GM19397 (cell line): ENCODE measurements around the gene B3GNT3.

Experiments
- ATAC-seq: cut with Tn5 transposase; IDR thresholded peaks from one replicate; pipeline ENCODE4 v1.9.1; 2021; ENCODE audit warnings: mild to moderate bottlenecking, moderate library complexity; ENCODE audit not compliant: unreplicated experiment

The B3GNT3 gene

DNA sequence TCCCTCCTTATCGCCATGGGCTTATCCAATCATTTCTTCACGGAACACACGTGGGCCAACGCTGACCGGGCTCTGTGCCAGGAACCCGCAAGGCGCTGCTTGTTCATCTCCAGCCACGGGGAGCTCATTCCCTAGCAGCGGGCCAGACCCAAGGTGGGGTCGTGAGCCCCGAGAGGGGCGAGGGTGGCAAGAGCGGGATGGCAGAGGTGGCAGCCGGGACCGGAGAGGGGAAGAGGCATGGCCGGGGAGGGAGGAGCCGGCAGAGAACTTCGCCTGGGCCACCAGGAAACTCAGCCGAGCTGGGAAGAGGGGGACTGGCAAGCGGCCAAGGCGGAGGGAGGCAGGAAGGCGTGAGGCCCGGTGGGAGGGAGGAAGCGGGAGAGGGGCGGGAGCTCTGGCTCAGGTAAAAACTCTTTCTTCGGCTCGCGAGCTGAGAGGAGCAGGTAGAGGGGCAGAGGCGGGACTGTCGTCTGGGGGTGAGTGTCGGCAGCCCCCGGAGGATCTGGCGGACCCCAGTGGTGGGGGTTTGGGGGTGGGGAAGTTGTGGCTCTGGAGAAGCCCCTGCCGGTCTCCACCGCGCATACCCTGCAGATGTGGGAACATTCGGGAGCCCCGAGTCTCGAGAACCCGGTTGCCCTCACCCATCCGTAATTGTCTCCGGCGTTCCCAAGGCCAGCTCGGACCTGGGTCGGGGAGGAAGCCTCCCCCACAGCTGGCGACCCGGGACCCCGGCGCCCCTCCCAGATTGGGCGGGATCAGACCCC is at the start of gene B3GNT3:
Gene B3GNT3 (plus strand): TSS at position 408 of the 764 bp plus-strand sequence. CDS start 12,670 bp downstream, outside the sequence.
- ATAC-seq = no peak

DNA sequence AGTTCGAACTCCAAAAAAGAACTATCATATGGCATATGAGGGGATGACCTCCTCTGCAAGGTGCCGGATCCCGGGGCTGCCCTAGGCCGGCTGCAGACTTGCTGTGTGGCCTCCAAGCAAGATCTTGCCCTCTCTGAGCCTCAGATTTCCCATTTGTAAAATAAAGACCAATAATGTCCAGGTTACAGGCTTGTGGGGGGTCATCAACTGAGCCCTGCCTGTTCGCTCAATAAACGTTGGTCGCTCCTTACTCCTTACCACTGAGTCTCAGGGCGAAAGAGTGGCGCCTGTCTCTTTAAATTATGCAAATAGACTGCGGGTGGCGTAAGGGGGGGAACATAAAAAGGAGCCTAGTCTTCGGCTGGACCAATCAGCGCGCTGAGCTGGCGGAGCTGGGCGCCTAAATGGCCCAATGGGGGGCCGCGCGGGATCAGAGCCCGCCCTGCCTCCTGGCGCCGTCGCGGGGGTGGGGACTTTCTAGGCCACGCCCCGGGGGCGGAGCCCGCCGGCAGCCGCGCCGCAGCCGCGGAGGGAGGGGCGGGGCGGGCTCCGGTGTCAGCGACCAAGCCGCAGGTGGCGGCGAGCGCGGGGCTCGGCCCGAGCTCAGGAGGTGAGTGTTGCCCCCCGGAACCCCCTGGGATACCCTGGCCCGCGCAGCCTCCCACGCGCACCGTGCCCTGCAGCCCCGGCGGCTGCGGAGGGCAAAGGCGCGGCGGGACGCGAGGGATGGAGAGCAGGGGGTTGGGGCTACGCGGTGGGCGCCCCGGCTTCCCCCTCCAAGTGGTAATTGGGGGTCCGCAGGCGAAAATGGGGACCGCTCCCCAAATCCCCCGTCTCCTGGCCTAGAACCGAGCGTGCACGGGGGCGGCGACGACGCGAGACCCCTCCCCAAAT is 47.5 kb upstream of the B3GNT3 start:
- ATAC-seq = peak; percentile 78

DNA sequence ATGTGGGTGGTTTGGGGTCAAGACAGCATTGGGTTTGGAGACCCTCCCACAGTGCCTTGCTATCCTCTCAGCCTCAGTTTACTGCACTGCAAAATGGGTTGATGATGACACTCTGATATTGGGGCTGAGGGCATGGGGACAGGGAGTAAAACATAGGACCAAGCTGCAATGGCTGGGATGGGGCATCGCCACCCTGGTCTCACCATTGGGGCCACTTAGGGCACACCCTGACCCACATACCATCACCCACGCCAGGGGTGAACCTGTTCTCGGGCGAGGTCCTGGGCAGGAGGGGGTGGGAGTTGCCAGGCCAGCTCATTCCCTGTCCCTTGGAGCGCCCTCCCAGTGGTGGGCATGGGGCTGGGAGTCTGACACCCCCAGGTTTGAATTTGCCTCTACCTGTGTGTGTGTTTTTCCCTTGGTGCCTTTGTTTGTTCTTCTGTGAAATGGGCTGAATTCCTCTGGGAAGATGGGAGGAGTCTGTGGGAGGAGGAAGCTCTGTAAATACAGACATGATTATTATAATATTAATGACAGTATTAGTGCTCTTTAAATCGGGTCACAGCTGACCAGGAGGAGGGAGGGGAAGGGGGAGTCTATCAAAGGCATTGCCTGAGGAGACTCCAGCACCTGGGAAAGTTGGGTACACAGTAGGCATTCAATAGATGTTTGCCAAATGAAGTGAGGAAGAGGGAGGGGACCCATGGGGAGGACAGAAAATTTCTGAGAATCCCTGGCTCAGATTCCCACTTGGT is 45.9 kb upstream of the B3GNT3 start:
- no peak for ATAC-seq

GRCh38 chr19:17749912-17750317 is 45.0 kb upstream of the B3GNT3 start:
- no peak for ATAC-seq

DNA sequence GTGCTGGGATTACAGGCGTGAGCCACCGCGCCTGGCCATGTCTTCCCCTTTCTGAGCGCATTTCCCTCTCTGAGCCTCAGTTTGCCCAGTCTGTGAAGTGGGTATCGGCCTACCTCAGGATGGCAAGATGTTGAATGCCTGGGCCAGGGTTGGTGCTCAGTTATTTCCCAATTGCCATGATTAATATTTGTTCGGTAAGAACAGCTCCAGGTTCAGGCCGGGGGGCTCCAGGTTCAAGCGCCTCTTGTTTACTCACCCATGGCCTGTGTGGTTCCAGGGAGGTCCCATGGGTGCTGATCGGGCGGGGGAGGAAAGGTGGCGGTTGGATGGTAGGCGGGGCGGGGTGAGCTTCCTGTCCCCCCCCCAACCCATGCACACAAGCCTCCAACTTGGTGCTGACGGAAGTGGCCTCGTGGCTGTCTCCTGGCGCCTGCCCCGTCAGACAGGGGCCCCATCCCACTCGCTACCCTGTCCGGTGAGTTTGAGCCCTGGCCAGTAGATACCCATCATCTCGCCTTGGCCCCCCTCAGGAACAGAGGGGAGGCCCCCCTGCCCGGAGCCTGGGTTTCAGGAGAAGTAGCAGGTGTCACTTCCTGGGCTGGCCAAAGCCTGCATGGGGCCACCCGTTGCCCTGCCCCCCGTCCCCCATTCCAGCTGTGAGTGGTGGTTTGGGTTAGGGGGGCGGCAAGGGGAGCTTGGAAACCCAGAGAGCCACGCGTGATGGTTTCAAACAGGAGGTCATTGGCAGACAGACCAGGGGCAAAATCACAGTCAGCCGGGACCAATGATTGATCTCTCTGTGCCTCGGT is 43.6 kb upstream of the B3GNT3 start, which contains the start of gene FCHO1:
Gene FCHO1 (plus strand): TSS at position 375 of the 809 bp plus-strand sequence. CDS start 3,688 bp downstream, outside the sequence.
- ATAC-seq = peak; percentile 38

DNA sequence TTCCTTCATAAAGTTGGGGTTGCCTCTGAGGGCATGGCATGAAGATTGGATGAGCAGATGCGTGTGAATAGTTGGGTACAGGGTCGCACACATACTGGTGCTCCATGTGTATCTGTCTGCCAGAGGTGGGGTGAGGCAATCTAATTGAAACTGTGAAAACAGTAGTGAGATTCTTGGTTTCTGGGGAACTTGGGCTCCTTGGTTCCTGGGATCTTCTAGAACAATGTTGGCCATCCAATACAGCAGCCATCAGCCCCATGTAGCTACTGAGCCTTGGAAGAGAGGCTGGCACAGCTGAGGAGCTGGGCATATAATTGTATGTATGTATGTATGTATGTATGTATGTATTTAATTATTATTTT is 43.0 kb upstream of the B3GNT3 start:
- no peak for ATAC-seq

DNA sequence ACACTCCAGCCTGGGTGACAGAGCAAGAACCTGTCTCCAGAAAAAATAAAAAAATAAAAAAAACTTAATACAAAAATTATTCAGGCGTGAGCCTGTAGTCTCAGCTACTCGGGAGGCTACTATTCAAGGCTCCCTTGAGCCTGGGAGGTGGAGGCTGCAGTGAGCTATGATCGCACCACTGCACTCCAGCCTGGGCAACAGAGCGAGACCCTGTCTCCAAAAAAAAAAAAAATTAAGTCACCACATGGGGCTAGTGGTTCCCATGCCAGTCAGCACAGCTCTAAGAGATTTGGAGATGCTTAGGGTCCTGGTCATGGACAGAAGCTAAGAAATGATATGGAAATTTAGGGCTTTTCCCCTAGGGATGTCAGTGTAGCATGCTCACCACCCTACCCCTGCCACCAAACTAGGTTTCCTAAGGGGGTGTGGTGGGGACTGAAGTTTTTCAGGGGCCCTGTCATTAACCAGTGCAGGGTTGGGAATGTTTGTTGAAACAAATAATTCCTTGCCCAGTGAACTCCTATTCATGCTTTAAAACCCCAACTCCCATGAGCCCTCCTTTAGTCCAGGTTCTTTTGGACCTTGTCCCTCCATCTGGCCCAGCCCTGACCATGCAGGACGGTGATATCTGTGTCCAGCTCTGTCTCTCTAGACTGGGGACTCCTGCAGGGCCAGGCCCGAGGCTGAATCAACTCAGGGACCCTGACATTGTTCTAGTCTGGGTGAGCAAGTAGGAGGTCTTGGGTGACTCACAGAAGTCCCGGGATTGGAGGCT is 41.9 kb upstream of the B3GNT3 start:
- no peak for ATAC-seq

- ATAC-seq = no peak
Measured at GRCh38 chr19:17753976-17754375, 41.0 kb upstream of the B3GNT3 start.

- ATAC-seq = no peak
Measured at GRCh38 chr19:17754634-17755442, 40.1 kb upstream of the B3GNT3 start.

GRCh38 chr19:17755443-17755890 is 39.5 kb upstream of the B3GNT3 start:
- no peak for ATAC-seq

DNA sequence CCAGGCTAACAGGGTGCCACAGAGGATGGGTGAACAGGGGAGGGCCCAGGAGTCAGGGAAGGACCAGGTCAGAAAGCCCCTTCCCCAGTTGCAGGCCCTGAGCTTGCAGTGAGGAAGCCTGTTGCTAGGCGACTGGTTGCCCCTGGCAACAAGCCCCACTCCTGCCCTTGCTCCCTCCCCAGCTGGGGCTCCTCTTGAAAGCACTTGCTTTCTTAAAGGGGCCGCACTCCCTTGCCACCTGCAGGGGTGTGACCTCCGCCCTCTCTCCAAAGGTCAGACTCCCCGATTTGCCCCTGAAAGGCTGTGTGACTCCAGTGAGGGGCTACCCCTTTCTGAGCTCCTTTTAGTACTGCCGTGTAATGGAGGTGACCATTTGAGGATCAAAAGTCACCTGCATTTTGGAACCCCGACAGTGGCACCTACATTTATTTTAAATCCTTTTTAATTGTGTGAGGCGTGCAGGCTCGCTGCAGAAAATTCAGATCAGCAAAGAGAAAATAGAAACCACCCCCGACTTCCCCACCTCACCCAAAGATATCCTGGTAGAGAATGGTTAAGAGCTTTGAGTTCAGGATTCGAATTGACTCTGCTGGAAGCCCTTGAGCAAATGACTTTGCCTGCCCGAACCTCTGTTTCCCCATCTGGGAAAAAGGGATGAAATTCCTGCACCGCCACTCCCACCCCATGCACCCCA is 38.8 kb upstream of the B3GNT3 start:
- no peak for ATAC-seq

DNA sequence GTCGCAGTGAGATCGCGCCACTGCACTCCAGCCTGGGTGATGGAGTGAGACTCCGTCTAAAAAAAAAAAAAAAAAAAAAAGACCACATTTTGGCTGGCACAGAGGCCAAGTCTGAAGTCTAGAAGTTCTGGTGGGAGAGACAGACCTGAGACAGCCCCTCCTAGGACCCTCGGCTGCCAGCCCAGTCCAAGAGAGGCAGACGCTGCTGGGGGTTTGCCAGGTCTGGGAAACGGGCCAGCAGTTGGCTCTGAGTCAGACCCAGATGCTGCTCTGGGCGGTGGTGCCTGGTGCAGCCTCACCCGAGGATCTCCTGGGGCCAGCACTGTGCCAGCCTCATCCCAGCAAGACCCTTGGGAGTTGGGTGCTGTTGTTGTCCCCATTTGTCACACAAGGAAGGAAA is 37.8 kb upstream of the B3GNT3 start:
- no peak for ATAC-seq

- ATAC-seq = no peak
Measured at GRCh38 chr19:17758515-17758914, 36.4 kb upstream of the B3GNT3 start.

GRCh38 chr19:17761148-17761547 is 33.8 kb upstream of the B3GNT3 start:
- no peak for ATAC-seq

GRCh38 chr19:17762505-17763229 is 32.3 kb upstream of the B3GNT3 start:
- no peak for ATAC-seq

GRCh38 chr19:17764348-17764747 is 30.6 kb upstream of the B3GNT3 start:
- ATAC-seq = no peak

DNA sequence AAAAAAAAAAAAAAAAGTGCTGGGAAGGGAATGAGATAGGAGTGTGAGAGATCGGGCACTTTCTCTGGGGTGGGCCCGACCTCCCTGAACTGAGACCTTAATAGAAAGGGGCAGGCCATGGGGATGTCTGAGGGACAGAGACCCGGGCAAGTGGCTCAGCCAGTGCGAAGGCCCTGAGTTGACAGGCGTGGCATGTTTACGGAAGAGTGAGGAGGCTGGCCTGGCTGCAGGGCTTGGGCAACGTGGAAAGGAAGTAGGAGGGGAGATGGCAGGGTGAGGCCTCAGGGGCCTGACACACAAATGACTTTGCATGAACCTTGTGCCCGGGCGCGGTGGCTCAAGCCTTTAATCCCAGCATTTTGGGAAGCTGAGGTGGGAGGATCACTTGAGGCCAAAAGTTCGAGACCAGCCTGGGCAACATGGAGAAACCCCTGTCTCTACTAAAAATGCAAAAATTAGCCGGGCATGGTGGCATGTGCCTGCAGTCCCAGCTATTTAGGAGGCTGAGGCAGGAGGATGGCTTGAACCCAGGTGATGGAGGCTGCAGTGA is 29.8 kb upstream of the B3GNT3 start:
- ATAC-seq = no peak
